B cell (primary cell): ENCODE data around the gene ZCCHC10. TPM values are rescaled to one million over a fixed set of nuclear protein-coding genes. Genes with fewer than 3 reads are reported as not detected.
A peak's percentile ranks its signal among the peaks of the same experiment; 100 is the strongest.
"Not testable (repeated sequence)": the region's sequence is repeated elsewhere in the genome, so short reads cannot be mapped to it uniquely, and the experiment has no call there.

ENCODE experiments used
- ATAC-seq: fragments of 200-7000 bp; cut with Tn5 transposase; one replicate; pipeline ENCODE4 v1.10.0; 2021; ENCODE audit warnings: low read depth, mild to moderate bottlenecking, moderate number of reproducible peaks, moderate library complexity
- CTCF ChIA-PET: fragments of 350-600 bp; sonication (Branson Sonifier 250); formaldehyde crosslinking; loops from one replicate; lab custom pipeline; 2021; ENCODE audit warnings: antibody characterized with exemption, inconsistent platforms; lab: Charles Lee
- POLR2A ChIA-PET: fragments of 350-600 bp; sonication (Branson Sonifier 250); formaldehyde crosslinking; loops from one replicate; lab custom pipeline; 2021; ENCODE audit warnings: antibody characterized with exemption; lab: Charles Lee
- DNase-seq: peaks from one replicate; pipeline ENCODE4 v3.0.0; 2013
- H2AFZ ChIP-seq: 2 replicates; pipeline ENCODE4 v1.6.1; 2012; ENCODE audit warnings: mild to moderate bottlenecking, low read depth, low read length; ENCODE audit not compliant: insufficient read depth, poor library complexity, severe bottlenecking
- H3K27ac ChIP-seq, 2 donors: 1 replicate in 1 of 2; 2 replicates in 1 of 2; pipeline ENCODE4 v1.5.1; 2012 to 2013; ENCODE audit warnings: low read length in 2 of 2, mild to moderate bottlenecking in 2 of 2, moderate library complexity in 1 of 2
- H3K27me3 ChIP-seq, 4 experiments: fragments of 200-600 bp in 1 of 4; sonication (generic) in 1 of 4; replicated peaks in 1 of 4; 1 replicate in 2 of 4; 2 replicates in 2 of 4; pipeline versions ENCODE4 v1.6.1 to v1.7.0; 2013 to 2016; ENCODE audit warnings: low read length in 3 of 4, mild to moderate bottlenecking in 2 of 4, mixed read lengths in 1 of 4, moderate library complexity in 1 of 4; ENCODE audit not compliant: insufficient read depth in 4 of 4, control insufficient read depth in 3 of 4; ENCODE audit errors: control extremely low read depth in 1 of 4
- H3K36me3 ChIP-seq, 2 experiments: replicated peaks in 1 of 2; 1 replicate in 1 of 2; 2 replicates in 1 of 2; pipeline versions ENCODE4 v1.6.1 to v1.7.1; 2013; ENCODE audit warnings: low read length in 1 of 2; ENCODE audit not compliant: insufficient read depth in 2 of 2, control insufficient read depth in 1 of 2; ENCODE audit errors: control extremely low read depth in 1 of 2, extremely low read depth in 1 of 2
- H3K4me1 ChIP-seq, 2 donors: fragments of 200-600 bp in 1 of 2; sonication (generic) in 1 of 2; 1 replicate in 1 of 2; 2 replicates in 1 of 2; pipeline versions ENCODE4 v1.5.1 to v1.6.1; 2013 to 2017; ENCODE audit warnings: low read length in 2 of 2; ENCODE audit not compliant: control insufficient read depth in 2 of 2, insufficient read depth in 2 of 2
- H3K4me2 ChIP-seq: replicated peaks from 2 replicates; pipeline ENCODE3; 2012; ENCODE audit warnings: mild to moderate bottlenecking, low read depth, low read length; ENCODE audit not compliant: poor library complexity, severe bottlenecking
- H3K4me3 ChIP-seq, 5 experiments: fragments of 200-600 bp in 1 of 5; sonication (generic) in 1 of 5; 1 replicate in 3 of 5; 2 replicates in 2 of 5; pipeline versions ENCODE4 v1.5.1 to v1.7.0; 2011 to 2016; ENCODE audit warnings: low read length in 4 of 5, mild to moderate bottlenecking in 4 of 5, low read depth in 2 of 5, control low read depth in 1 of 5, moderate library complexity in 1 of 5; ENCODE audit not compliant: insufficient read depth in 1 of 5; ENCODE audit errors: control extremely low read depth in 1 of 5, extremely low read depth in 1 of 5
- H3K79me2 ChIP-seq: fragments of 200-600 bp; sonication (generic); one replicate; pipeline ENCODE4 v1.6.0; 2016; ENCODE audit warnings: low read length; ENCODE audit not compliant: control insufficient read depth, insufficient read depth
- H3K9ac ChIP-seq: fragments of 200-600 bp; sonication (generic); 2 replicates; pipeline ENCODE4 v1.6.1; 2017; ENCODE audit warnings: mild to moderate bottlenecking, low read length, moderate library complexity
- H3K9me3 ChIP-seq, 3 donors: one replicate each; pipeline versions ENCODE4 v1.6.1 to v1.7.1; 2013; ENCODE audit warnings: low read length in 2 of 3; ENCODE audit not compliant: control insufficient read depth in 2 of 3, insufficient read depth in 1 of 3; ENCODE audit errors: control extremely low read depth in 1 of 3
- H4K20me1 ChIP-seq: 2 replicates; pipeline ENCODE4 v1.6.0; 2012; ENCODE audit warnings: mild to moderate bottlenecking, low read length; ENCODE audit not compliant: insufficient read depth, control insufficient read depth, poor library complexity, severe bottlenecking
- H3K27ac Mint-ChIP-seq: one replicate; pipeline ENCODE4 v1.8.0; 2021; ENCODE audit warnings: mixed read lengths
- H3K27me3 Mint-ChIP-seq: one replicate; pipeline ENCODE4 v1.8.0; 2021; ENCODE audit warnings: mixed read lengths
- H3K4me1 Mint-ChIP-seq: one replicate; pipeline ENCODE4 v1.8.0; 2021; ENCODE audit warnings: mixed read lengths
- H3K4me3 Mint-ChIP-seq: one replicate; pipeline ENCODE4 v1.8.0; 2021; ENCODE audit warnings: mixed read lengths
- H3K9me3 Mint-ChIP-seq: one replicate; pipeline ENCODE4 v1.8.0; 2022; ENCODE audit warnings: mixed read lengths; ENCODE audit not compliant: insufficient read depth
- EZH2 ChIP-seq: IDR thresholded peaks from 2 replicates; pipeline ENCODE4 v1.6.1; 2012; ENCODE audit warnings: borderline replicate concordance, low read depth, mild to moderate bottlenecking, moderate library complexity, low read length; ENCODE audit not compliant: insufficient read depth, poor library complexity, severe bottlenecking
- WGBS: methylation state at CpG from one replicate; pipeline ENCODE4 v1.1.5; 2013; ENCODE audit warnings: missing lambda C conversion rate; ENCODE audit not compliant: insufficient coverage; 5-methylcytosine and 5-hydroxymethylcytosine counted together
- intact Hi-C: fragments of 100-400 bp; cut with micrococcal nuclease; formaldehyde crosslinking; loops from one replicate; pipeline ENCODE4 v1.10.0; 2022
- polyA plus RNA-seq: library from polyadenylated mRNA; depleted of rRNA; stranded (reverse); fragments of >200 nt; gene quantifications from 2 replicates; pipeline ENCODE4 v1.2.3, GENCODE V29; 2012
- total RNA-seq, 2 donors: library from RNA; stranded (reverse); fragments of 120-200 nt in 1 of 2; gene quantifications; 1 replicate in 1 of 2; 2 replicates in 1 of 2; pipeline versions ENCODE4 v1.2.3 to v1.2.4, GENCODE V29; 2013 to 2022
- TF ChIP-seq, protein P1 (sequence below): fragments of 200-600 bp; IDR thresholded peaks from one replicate; pipeline ENCODE4 v1.8.0; 2022; ENCODE audit warnings: antibody characterized with exemption, mild to moderate bottlenecking

The ZCCHC10 gene
- total and polyA plus RNA-seq, 2 donors (not counting 1 experiment from before 2014, with no cell fraction given), result 16.5 to 34.0 TPM

DNA sequence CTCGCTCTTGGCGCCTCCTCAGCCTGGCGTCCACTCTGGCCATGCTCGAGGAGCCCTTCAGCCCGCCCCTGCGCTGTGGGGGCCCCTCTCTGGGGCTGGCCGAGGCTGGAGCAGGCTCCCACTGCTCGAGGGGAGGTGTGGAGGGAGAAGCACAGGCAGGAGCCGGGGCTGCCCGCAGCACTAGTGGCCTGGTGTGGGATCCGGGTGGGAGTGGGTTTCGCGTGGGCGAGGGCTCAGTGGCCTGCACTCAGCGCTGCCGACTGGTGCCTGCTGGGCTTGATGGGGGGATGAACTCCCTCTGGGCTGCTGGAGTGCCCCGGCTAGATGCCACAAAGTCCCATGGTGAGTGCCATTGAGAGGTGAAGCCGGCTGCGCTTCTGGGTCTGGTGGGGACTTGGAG, 21.1 kb upstream of the ZCCHC10 start:
- Histone ChIP-seq H4K20me1 (no peaks in the 10 kb centered on the region), H2AFZ (no peak overlapping the region), H3K27ac (no peak overlapping the region), H3K27me3 (no peaks in the 10 kb centered on the region), H3K36me3 (no peaks in the 10 kb centered on the region), H3K9ac (no peak overlapping the region), H3K4me3 (no peak overlapping the region), H3K4me1 (peaks cover 19 to 25% of the 10 kb centered on the region in 2 donors), H3K79me2 (peaks cover 23% of the 10 kb centered on the region), H3K4me2 (peak overlapping the region; percentile 30), H3K9me3 (no peaks in the 10 kb centered on the region)
- ATAC-seq, result no peak
- H3K4me1 Mint-ChIP-seq, result peaks cover 42% of the 10 kb centered on the region
- CTCF ChIA-PET, result no interaction called here
- intact Hi-C loops, result no loop called here
- TF ChIP-seq, protein P1, sequence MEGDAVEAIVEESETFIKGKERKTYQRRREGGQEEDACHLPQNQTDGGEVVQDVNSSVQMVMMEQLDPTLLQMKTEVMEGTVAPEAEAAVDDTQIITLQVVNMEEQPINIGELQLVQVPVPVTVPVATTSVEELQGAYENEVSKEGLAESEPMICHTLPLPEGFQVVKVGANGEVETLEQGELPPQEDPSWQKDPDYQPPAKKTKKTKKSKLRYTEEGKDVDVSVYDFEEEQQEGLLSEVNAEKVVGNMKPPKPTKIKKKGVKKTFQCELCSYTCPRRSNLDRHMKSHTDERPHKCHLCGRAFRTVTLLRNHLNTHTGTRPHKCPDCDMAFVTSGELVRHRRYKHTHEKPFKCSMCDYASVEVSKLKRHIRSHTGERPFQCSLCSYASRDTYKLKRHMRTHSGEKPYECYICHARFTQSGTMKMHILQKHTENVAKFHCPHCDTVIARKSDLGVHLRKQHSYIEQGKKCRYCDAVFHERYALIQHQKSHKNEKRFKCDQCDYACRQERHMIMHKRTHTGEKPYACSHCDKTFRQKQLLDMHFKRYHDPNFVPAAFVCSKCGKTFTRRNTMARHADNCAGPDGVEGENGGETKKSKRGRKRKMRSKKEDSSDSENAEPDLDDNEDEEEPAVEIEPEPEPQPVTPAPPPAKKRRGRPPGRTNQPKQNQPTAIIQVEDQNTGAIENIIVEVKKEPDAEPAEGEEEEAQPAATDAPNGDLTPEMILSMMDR, result no peak
- no peak for TF ChIP-seq EZH2
- H3K4me3 Mint-ChIP-seq, result no peak overlapping the region
- no peaks in the 10 kb centered on the region for H3K27me3 Mint-ChIP-seq
- DNase-seq, result no peak
- WGBS, result 94% methylated on average over 19 of the region's 19 CpGs
- POLR2A ChIA-PET, result interaction anchor here (1.2 kb wide), 1 partner anchor 19 kb away, joined by 13 read pairs; no protein-coding TSS in a partner anchor
- H3K27ac Mint-ChIP-seq, result no peak overlapping the region
- H3K9me3 Mint-ChIP-seq, result no peaks in the 10 kb centered on the region

DNA sequence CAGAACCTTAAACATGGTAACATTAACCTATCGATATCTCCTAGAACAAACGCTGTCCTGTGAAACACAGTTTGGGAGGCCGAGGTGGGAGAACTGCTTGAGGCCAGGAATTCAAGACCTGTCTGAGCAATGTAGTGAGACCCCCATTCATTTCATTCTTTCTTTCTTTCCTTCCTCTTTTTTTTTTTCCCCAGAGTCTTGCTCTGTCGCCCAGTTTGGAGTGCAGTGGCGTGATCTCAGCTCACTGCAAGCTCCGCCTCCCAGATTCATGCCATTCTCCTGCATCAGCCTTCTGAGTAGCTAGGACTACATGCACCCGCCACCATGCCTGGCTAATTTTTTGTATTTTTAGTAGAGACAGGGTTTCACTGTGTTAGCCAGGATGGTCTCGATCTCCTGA, 20.2 kb upstream of the ZCCHC10 start:
- Histone ChIP-seq H2AFZ (peak overlapping the region; percentile 37), H3K27ac (peak overlapping the region in 1 of 2 donors; percentile 14), H3K79me2 (peaks cover 20% of the 10 kb centered on the region), H3K4me2 (peak overlapping the region; percentile 30), H3K4me1 (peaks cover 19 to 29% of the 10 kb centered on the region in 2 donors)
- WGBS, result 41% methylated on average over 7 of the region's 8 CpGs
- H3K27me3 ChIP-seq, DNase-seq, H3K4me3 ChIP-seq, ATAC-seq, H3K27me3 Mint-ChIP-seq, H3K9me3 ChIP-seq, H3K36me3 ChIP-seq, H3K9ac ChIP-seq, H4K20me1 ChIP-seq, H3K9me3 Mint-ChIP-seq, intact Hi-C loops: not testable (repeated sequence)
- CTCF ChIA-PET, result interaction anchor here (1.2 kb wide), 1 partner anchor 22 kb away, joined by 4 read pairs; no protein-coding TSS in a partner anchor
- POLR2A ChIA-PET, result interaction anchor here (1.1 to 1.2 kb wide), 2 partner anchors 12 to 19 kb away, joined by 5 to 13 read pairs; no protein-coding TSS in a partner anchor
- H3K4me1 Mint-ChIP-seq, result peaks cover 45% of the 10 kb centered on the region
- H3K4me3 Mint-ChIP-seq, result peak overlapping the region; percentile 13
- H3K27ac Mint-ChIP-seq, result peak overlapping the region; percentile 64
